HG03196 (cell line): ENCODE measurements around the gene ZBP1.
A peak's percentile ranks its signal among the peaks of the same experiment; 100 is the strongest.

ENCODE experiments used
- ATAC-seq: cut with Tn5 transposase; IDR thresholded peaks from one replicate; pipeline ENCODE4 v1.9.1; 2021; ENCODE audit not compliant: unreplicated experiment

ZBP1 gene

GRCh38 chr20:57619051-57619831, 985 bp downstream of the ZBP1 start:
- ATAC-seq = peak; percentile 53

GRCh38 chr20:57618764-57619050, 1.5 kb downstream of the ZBP1 start:
- no peak for ATAC-seq

- no peak for ATAC-seq
Observed at GRCh38 chr20:57618091-57618763, 2.0 kb downstream of the ZBP1 start.

GRCh38 chr20:57617079-57617795, 3.0 kb downstream of the ZBP1 start:
- ATAC-seq = no peak

GRCh38 chr20:57616143-57616951, 3.9 kb downstream of the ZBP1 start:
- no peak for ATAC-seq

GRCh38 chr20:57615445-57615811, 4.8 kb downstream of the ZBP1 start:
- no peak for ATAC-seq

- no peak for ATAC-seq
Observed at GRCh38 chr20:57614490-57615444, 5.5 kb downstream of the ZBP1 start.

GRCh38 chr20:57613481-57613921, 6.7 kb downstream of the ZBP1 start:
- no peak for ATAC-seq

GRCh38 chr20:57612916-57613315, 7.3 kb downstream of the ZBP1 start:
- ATAC-seq = no peak

GRCh38 chr20:57612436-57612835, 7.8 kb downstream of the ZBP1 start:
- ATAC-seq = no peak

- no peak for ATAC-seq
Observed at GRCh38 chr20:57611586-57612311, 8.5 kb downstream of the ZBP1 start.

GRCh38 chr20:57610261-57610952, 9.8 kb downstream of the ZBP1 start:
- ATAC-seq = no peak

GRCh38 chr20:57609842-57610167, 10.4 kb downstream of the ZBP1 start:
- ATAC-seq = no peak

GRCh38 chr20:57609086-57609841, 11.0 kb downstream of the ZBP1 start:
- ATAC-seq = no peak

- ATAC-seq = no peak
Observed at GRCh38 chr20:57608516-57608915, 11.7 kb downstream of the ZBP1 start.

- ATAC-seq = no peak
Observed at GRCh38 chr20:57605878-57606277, 14.3 kb downstream of the ZBP1 start.

- ATAC-seq = no peak
Observed at GRCh38 chr20:57605045-57605444, 15.2 kb downstream of the ZBP1 start.

- no peak for ATAC-seq
Observed at GRCh38 chr20:57603120-57603519, 17.1 kb downstream of the ZBP1 start.
